Liver (tissue), 3 donors: ENCODE data around the gene MKNK2.

Experiments
- CTCF ChIP-seq: fragments of 150-350 bp; IDR thresholded peaks from 2 replicates; pipeline ENCODE4 v1.5.1; 2017; ENCODE audit warnings: improper control_type of control experiment, low read depth, low read length; ENCODE audit not compliant: missing input control
- HNF4A ChIP-seq, 2 donors: conservative IDR thresholded peaks; 2 replicates each; pipeline ENCODE4 v1.6.1; 2016; ENCODE audit warnings: antibody characterized with exemption in 2 of 2, mild to moderate bottlenecking in 2 of 2
- REST ChIP-seq: IDR thresholded peaks from 2 replicates; pipeline ENCODE4 v1.6.1; 2016; ENCODE audit warnings: antibody characterized with exemption, mild to moderate bottlenecking
- SP1 ChIP-seq: IDR thresholded peaks from 2 replicates; pipeline ENCODE4 v1.6.1; 2018; ENCODE audit warnings: antibody characterized with exemption, mild to moderate bottlenecking
- donor health status: healthy.
- donor health status: healthy.

- no peak for TF ChIP-seq HNF4A (conservative IDR thresholded peaks at IDR 0.05)
- TF ChIP-seq CTCF, result no peak
- no peak for TF ChIP-seq REST
- no peak for TF ChIP-seq SP1
Measured at GRCh38 chr19:2039959-2040646, 10.9 kb downstream of the MKNK2 start.
